OCI-M2 (cell line): Measurements from ENCODE around the gene MCCC1.
"Not testable (repeated sequence)": the region's sequence is repeated elsewhere in the genome, so short reads cannot be mapped to it uniquely, and the experiment has no call there.

ENCODE experiments used
- DNase-seq: peaks from one replicate; lab custom pipeline; 2025; ENCODE audit not compliant: unreplicated experiment; lab: John Stamatoyannopoulos, UW

The MCCC1 gene

DNA sequence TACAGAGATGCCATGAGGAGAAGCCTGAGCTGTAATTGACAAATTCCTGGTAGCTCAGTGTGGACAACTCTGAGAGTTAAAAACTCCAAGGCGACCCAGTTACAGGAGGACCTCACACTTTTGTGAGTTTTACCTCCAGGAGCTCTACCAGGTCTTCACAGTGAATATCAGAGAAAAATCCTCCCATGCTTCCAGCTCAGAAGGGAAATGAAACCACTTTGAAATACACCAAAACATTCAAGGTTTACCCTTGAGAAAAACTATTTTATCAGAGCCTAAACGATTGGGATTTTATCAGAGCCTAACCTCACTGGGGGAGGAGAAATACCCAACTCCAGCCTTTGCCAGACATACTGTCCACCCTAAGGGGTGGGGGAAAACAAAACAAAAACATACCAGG lies 52.4 kb downstream of the MCCC1 start:
- no peak for DNase-seq

DNA sequence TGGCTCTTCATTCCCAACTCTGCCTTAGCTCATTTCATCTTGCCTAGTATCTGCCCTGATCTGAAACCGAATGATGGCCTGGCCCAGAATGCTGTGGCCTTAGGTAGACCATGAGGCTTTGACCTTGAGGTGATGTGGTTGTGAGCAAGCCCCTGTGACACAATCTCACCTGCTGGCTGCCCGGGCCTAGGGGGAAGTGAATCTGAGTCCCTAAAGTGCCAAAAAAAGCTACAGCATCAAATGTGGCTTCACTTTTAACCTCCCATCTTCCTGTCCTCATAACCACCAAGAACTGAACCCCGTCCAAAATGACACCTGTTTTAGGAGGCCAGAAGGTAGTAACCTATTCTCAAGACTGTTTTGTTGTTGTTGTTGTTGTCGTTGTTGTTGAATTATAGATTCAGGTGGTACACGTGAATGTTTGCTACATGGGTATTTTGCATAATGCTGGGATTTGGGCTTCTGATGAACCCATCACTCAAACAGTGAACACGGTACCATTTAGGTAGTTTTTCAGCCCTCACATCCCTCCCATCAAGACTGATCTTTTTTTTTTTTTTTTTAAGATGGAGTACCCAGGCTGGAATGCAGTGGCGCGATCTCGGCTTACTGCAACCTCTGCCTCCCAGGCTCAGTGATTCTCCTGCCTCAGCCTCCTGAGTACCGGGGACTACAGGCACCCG lies 54.6 kb downstream of the MCCC1 start:
- DNase-seq = no peak

DNA sequence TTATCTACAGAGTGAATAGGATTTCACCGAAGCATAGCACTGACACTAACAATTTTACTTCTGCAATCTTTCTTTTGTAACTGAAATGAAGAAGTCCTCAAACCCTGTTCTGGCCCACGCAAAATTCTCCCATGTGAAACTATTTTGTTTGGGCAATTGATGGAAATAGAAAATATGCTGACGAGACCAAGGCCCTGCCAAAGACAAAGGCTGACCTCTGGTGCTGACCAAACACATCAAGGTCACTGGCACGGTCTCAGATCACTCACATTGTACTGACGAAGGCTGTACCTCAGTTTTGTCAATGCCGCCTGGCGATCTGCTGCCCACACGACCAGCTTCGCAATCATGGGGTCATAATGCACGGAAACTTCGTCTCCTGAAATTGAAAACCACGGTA lies 60.5 kb downstream of the MCCC1 start:
- no peak for DNase-seq

- DNase-seq = no peak
These were observed 61.1 kb downstream of the MCCC1 start for GRCh38 chr3:183038221-183038620.

DNA sequence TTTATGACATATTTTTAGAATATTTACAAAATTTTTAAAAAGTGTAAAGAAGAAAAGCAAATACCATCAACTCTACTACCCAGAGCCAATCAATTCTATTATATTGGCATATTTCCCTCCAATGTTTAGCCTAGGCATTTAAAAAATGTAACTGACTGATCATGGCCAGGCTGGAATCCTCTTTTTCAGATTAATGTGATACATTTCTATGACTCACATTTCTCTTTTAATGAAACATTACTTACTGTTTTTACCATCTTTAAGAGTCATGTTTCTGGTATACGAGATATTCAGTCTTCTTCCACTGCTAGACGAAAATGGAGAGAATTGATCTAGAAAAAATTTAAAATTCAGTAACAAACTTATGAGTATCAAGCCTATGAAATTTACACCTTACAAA lies 65.5 kb downstream of the MCCC1 start:
- DNase-seq = no peak

DNA sequence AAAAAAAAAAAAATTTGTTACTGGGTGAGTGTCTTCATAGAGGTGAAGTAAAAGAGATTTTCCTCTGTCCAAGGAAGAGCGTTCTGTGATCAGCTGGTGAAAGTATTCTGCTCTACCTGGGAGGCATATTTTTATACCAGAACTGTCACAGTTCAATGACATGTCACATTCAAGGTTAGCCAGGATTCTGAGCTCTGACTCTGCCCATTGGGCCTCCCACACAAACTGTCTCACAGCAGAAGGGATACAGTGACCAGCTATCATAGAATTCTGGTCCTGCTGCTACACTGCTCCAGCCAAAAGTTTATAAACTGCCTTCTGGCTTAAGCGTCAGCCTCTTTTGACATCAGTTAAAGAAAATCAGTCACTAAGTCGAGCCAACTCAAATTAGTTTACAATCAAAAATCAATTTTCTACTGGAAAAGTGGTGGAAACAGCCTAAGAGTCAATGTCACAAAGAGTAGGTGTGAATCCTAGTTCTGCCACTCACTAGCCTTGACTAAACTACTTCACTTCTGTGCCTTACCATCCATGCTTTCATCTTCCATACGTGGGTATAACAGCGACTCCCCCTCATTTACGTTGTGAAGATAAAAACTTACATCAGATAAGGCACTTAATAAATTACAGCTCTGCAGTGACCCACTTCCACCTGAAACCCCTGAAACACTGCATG lies 66.3 kb downstream of the MCCC1 start:
- no peak for DNase-seq

DNA sequence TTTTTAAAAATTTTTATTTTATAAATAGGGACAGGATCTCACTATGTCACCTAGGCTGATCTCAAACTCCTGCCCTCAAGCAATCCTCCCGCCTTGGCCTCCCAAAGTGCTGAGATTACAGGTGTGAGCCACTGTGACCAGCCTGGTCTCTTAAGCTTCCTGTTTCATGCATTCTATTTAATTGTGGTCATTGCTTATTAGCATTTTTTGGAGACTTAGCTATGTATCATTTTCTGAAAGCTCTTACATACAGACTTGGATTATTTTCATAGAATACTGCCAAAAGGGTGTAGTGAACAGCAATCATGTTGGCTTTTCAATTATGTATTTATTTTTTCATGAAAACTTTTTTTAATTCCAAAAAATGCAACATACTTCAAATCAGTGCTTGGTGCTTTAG lies 67.5 kb downstream of the MCCC1 start:
- no peak for DNase-seq

GRCh38 chr3:183028416-183028815 lies 70.9 kb downstream of the MCCC1 start:
- no peak for DNase-seq

DNA sequence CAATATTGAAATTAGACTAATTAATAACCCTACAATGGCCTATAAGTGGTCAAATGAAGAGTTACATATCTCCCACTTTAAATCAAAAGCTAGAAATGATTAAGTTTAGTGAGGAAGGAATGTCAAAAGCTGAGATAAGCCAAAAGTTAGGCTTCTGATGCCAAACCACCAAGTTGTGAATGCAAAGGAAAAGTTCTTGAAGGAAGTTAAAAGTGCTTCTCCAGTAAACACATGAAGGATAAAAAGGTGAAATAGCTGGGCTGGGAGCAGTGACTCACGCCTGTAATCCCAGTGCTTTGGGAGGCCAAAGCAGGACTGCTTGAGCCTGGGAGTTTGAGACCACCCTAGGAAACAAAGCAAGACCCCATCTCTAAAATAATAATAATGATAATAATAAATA lies 72.0 kb downstream of the MCCC1 start:
- no peak for DNase-seq

DNA sequence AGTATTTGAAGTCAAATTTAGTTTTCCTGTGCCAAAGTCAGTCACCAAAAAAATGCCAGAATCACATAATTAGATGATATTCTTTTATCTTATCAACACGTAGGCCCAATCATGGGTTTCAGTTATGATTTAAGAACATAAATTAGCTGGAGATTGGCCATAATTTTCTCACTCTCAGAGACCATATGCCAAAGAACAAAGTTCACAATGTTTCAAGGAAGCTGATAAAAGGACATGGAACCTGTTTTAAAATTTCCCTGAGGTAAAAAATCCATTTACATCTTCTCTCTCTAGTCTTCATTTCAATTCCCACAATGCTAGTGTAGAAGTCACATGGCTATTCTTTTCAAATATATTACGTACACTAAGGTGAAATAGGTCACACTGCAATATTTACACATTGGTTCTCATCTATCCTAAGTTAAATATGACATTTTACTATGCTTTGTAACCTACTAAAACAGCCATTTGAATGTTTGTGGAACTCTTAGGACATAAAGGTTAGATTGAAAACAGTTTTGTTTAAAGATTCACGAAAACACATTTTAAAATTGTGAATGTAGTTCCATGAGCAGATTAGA lies 76.3 kb downstream of the MCCC1 start:
- no peak for DNase-seq

- no peak for DNase-seq
These were observed 80.7 kb downstream of the MCCC1 start for GRCh38 chr3:183018421-183019192.

DNA sequence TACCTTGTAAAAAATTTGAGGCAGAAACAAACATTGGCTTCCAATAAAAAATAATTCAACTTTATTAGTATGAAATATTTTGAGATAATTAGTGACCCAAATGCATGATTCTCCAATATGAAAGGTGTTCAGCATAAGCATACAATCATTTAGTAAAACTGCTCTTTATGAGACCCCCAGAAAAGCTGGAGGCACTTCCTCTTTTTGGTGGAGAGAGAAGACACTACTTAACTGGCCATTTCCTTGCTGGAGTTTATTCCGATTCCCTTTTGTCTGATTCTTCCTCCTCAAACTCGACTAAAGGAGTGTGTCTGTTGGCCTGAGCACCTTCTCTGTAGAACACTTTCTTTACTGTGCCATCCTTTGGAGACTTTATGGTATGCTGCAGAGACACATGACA lies 84.1 kb downstream of the MCCC1 start:
- DNase-seq = no peak

DNA sequence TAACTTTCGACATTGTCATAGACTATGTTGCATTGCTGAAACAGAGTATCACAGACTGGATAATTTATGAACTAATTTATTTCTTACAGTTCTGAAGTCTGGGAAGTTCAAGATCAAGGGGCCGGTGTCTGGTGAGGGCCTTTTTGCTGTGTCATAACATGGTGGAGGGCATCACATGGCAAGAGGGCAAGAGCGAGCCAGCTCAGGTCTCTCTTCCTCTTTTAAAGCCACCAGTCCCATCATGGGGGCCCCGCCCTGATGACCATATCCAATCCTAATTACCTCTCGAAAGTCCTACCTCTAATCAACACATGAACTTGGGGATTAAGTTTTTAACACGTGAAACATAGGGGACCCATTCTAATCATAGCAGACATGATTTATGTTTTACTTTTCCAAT lies 85.4 kb downstream of the MCCC1 start:
- no peak for DNase-seq

GRCh38 chr3:183013074-183013473 lies 86.2 kb downstream of the MCCC1 start:
- DNase-seq = no peak

DNA sequence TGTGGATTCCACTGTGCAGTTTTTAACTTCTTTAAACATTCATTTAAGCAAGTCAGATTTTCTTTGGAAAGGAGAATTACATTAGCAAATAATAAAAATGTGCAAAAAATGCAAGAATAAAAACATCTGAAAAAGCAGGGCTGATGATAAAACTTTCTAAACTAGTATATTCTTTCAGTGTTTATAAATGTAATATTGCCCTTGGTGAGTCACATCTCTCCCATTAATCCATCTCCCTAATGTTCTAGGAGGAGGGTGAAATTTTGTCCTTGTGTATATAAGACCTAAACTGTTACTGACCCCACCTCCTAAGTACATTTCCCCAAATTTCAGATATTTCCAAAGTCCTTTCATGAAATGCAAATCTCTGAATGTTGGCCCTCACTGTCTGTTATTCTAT lies 90.5 kb downstream of the MCCC1 start:
- DNase-seq = no peak

GRCh38 chr3:183008303-183008702 lies 91.0 kb downstream of the MCCC1 start:
- no peak for DNase-seq

DNA sequence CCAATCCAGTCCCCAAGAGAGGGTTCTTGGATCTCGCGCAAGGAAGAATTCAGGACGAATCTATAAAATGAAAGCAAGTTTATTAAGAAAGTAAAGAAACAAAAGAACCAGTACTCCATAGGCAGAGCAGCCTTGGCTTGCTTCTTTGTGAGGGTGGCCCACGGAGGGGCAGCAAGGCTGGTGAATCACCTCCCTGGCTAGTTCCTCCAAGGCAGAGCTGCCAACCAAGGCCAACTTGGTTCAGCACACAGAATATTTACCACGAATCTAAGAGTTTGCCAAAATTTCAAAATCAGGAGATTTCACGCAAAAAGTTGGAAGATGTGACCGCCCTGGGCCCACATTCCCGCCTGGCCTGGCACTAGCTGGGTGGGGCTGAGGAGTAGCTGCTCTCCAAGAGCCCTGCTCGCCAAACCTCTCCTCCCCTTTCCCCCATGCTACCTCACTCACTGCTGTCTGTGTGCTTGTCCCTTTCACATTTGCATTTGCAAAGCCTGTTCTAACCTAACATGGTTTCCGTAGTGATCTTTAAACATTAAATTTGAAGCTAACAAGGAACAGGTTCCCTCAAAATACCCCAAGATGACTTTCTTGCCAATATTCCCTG lies 92.8 kb downstream of the MCCC1 start:
- DNase-seq = no peak

GRCh38 chr3:182999767-183000166 lies 99.5 kb downstream of the MCCC1 start:
- no peak for DNase-seq

DNA sequence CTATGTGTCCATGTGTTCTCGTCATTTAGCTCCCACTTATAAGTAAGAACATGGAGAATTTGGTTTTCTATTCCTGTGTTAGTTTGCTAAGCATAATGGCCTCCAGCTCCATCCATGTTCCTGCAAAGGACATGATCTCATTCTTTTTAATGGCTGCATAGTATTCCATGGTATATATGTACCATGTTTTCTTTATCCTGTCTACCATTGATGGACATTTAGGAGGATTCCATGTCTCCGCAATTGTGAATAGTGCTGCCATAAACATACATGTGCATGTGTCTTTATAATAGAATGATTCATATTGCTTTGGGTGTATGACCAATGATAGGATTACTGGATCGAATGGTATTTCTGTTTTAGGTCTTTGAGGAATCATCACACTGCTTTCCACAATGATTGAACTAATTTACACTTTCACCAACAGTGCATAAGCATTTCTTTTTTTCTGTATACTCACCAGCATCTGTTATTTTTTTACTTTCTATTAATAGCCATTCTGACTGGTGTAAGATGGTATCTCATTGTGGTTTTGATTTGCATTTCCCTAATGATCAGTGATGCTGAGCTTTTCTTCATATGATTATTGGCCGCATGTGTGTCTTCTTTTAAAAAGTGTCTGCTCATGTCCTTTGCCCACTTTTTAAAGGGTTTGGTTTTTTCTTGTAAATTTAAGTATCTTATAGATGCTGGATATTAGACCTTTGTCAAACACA lies 105.7 kb downstream of the MCCC1 start:
- not testable (repeated sequence) for DNase-seq

- no peak for DNase-seq
These were observed 109.7 kb downstream of the MCCC1 start for GRCh38 chr3:182989566-182989965.

DNA sequence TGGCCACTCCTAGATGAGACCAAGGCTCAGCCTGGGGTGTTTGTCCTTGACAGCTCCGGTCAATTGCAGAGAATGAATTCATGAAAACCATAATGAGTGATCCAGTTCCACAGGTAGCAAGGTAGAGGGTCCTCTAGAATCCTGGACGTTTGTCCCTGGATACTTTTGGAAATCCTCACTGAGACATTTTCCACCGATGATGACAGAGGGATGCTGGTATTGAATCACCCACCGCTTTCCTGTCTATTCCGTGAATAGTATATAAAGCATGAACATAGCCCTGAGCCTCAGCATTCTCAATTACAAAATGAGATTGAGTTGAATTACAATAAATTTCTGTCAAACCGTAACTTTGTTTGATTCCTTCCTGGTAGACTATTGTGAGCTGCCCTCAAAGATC lies 113.3 kb downstream of the MCCC1 start:
- no peak for DNase-seq
